IPS DF 6.9 (cell line): Measurements from ENCODE around the gene ENTHD1.
"Not testable (repeated sequence)": the region's sequence is repeated elsewhere in the genome, so short reads cannot be mapped to it uniquely, and the experiment has no call there.

Source experiments
- DNase-seq: peaks from one replicate; pipeline ENCODE4 v3.0.0-alpha.2; 2013; ENCODE audit warnings: low read depth, low spot score
- H3K27ac ChIP-seq: one replicate; pipeline ENCODE4 v1.5.1; 2013; ENCODE audit warnings: low read length, control low read depth
- H3K27me3 ChIP-seq: 2 replicates; pipeline ENCODE4 v1.6.1; 2013; ENCODE audit warnings: mild to moderate bottlenecking, low read length; ENCODE audit not compliant: control insufficient read depth, insufficient read depth
- H3K36me3 ChIP-seq: 2 replicates; pipeline ENCODE4 v1.6.1; 2013; ENCODE audit warnings: low read length; ENCODE audit not compliant: control insufficient read depth, insufficient read depth
- H3K4me1 ChIP-seq: 2 replicates; pipeline ENCODE4 v1.6.1; 2013; ENCODE audit warnings: low read length; ENCODE audit not compliant: control insufficient read depth, insufficient read depth
- H3K4me3 ChIP-seq: 2 replicates; pipeline ENCODE4 v1.5.1; 2013; ENCODE audit warnings: mild to moderate bottlenecking, low read length
- H3K9me3 ChIP-seq: 2 replicates; pipeline ENCODE4 v1.6.1; 2013; ENCODE audit warnings: low read length, inconsistent platforms; ENCODE audit not compliant: control insufficient read depth, insufficient read depth
- WGBS: extraction: QIAGEN DNeasy Blood & Tissue Kit; methylation state at CpG from one replicate; pipeline ENCODE4 v1.1.7; 2013; ENCODE audit warnings: mixed read lengths, missing lambda C conversion rate; ENCODE audit not compliant: insufficient read length, insufficient coverage; 5-methylcytosine and 5-hydroxymethylcytosine counted together

Gene ENTHD1

DNA sequence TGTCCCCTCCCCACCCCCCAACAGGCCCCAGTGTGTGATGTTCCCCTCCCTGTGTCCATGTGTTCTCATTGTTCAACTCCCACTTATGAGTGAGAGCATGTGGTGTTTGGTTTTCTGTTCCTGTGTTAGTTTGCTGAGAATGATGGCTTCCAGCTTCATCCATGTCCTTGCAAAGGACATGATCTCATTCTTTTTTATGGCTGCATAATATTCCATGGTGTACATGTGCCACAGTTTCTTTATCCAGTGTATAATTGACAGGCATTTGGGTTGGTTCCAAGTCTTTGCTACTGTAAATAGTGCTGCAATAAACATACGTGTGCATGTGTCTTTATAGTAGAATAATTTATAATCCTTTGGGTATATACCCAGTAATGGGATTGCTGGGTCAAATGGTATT lies 159.5 kb downstream of the ENTHD1 start:
- H3K36me3 ChIP-seq, H3K27me3 ChIP-seq, H3K4me3 ChIP-seq, H3K4me1 ChIP-seq, H3K9me3 ChIP-seq, DNase-seq, H3K27ac ChIP-seq: not testable (repeated sequence)
- no CpG with 5 or more reads among the region's 1 CpG for WGBS

- no CpG with 5 or more reads among the region's 2 CpGs for WGBS
- Histone ChIP-seq H3K9me3 (no peaks in the 10 kb centered on the region), H3K27me3 (no peaks in the 10 kb centered on the region; the same call in 1 of the 2 replicates), H3K36me3 (no peaks in the 10 kb centered on the region), H3K4me1 (peaks cover 6% of the 10 kb centered on the region; the same call in 1 of the 2 replicates), H3K4me3 (no peak overlapping the region), H3K27ac (no peak overlapping the region)
- no peak for DNase-seq
These were observed 160.4 kb downstream of the ENTHD1 start for GRCh38 chr22:39733191-39733590.

DNA sequence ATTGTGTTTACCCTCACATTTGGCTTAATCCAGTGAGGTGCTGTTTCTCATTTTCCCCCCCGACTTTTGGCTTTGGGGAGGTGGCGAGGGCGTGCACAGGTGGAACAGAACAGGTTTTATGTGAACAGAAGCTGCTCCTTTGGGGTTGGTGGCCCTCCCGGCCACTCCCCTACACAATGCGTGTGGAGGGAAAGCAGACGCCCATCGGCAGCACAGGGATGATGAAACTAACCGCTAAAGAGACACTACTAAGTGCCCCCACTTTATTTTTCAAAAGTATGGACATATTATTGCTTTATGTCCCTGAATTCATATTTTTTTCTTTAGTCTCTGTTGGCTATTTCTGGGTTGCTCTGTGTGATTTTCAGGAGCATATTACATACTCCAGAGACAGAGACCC lies 160.9 kb downstream of the ENTHD1 start:
- no peak overlapping the region for H3K4me3 ChIP-seq
- H3K4me1 ChIP-seq: peaks cover 6% of the 10 kb centered on the region; the same call in 1 of the 2 replicates
- no peaks in the 10 kb centered on the region for H3K9me3 ChIP-seq
- no peak overlapping the region for H3K27ac ChIP-seq
- no peaks in the 10 kb centered on the region for H3K36me3 ChIP-seq
- no peak for DNase-seq
- H3K27me3 ChIP-seq: no peaks in the 10 kb centered on the region; the same call in 1 of the 2 replicates
- no CpG with 5 or more reads among the region's 8 CpGs for WGBS

DNA sequence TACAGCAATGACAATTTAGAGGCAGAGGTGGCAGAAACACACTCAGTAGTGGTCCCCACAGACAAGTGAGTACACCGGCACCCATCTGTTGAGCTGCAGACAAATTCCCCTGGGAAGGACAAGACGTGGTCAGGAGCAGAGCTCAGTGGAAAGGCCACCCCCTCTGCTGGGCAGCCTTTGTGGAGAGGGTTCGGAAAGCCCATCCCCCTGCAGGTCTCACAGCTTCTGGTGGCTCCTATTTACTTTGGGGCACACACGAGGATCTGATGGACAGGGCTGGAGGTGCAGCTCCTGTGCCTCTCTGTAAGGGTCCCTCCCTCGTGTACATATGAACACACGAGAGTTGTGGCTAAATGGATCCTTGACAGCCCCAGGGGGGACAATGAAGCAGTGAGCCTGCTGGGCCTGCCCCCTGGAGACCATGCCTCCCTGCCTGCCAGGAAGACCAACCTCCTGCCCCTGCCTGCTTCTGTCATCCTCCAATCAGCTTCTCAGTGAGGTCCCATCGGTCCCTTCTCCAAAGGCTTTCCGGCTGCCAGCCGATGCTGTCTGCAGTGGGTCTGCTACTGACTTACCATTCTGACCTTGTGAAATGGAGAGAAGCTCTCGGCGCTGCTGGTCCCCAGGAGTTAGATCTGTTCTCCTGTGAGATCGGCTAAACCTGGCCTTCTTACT lies 161.5 kb downstream of the ENTHD1 start:
- Histone ChIP-seq H3K27me3 (no peaks in the 10 kb centered on the region; the same call in 1 of the 2 replicates), H3K27ac (no peak overlapping the region), H3K9me3 (no peaks in the 10 kb centered on the region), H3K4me1 (peaks cover 6% of the 10 kb centered on the region; the same call in 1 of the 2 replicates), H3K36me3 (no peaks in the 10 kb centered on the region), H3K4me3 (no peak overlapping the region)
- no peak for DNase-seq
- no CpG with 5 or more reads among the region's 12 CpGs for WGBS

DNA sequence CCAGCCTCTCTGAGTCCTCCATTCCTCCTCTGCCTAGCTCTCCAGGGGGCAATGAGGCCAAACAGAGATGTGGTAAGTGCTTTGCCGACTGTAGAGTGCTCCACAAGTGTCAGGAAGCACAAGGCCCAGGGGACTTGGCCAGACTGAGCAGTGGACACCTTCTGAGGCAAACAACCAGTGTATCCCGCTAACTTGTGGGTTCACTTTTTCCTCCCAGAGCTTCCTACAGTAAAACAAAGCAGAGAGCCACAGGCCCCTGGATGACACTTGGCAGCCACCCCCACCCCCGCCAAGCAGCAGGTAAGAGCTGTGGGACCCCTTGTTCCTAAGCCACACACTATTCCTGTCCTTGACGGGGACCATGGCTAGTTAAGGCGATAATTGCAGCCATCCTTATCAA lies 162.1 kb downstream of the ENTHD1 start:
- no peak for DNase-seq
- H3K4me1 ChIP-seq: peaks cover 6% of the 10 kb centered on the region; the same call in 1 of the 2 replicates
- no peak overlapping the region for H3K4me3 ChIP-seq
- no peaks in the 10 kb centered on the region for H3K36me3 ChIP-seq
- H3K9me3 ChIP-seq: no peaks in the 10 kb centered on the region
- H3K27ac ChIP-seq: no peak overlapping the region
- no peaks in the 10 kb centered on the region; the same call in 1 of the 2 replicates for H3K27me3 ChIP-seq
- WGBS: no CpG with 5 or more reads among the region's 5 CpGs

DNA sequence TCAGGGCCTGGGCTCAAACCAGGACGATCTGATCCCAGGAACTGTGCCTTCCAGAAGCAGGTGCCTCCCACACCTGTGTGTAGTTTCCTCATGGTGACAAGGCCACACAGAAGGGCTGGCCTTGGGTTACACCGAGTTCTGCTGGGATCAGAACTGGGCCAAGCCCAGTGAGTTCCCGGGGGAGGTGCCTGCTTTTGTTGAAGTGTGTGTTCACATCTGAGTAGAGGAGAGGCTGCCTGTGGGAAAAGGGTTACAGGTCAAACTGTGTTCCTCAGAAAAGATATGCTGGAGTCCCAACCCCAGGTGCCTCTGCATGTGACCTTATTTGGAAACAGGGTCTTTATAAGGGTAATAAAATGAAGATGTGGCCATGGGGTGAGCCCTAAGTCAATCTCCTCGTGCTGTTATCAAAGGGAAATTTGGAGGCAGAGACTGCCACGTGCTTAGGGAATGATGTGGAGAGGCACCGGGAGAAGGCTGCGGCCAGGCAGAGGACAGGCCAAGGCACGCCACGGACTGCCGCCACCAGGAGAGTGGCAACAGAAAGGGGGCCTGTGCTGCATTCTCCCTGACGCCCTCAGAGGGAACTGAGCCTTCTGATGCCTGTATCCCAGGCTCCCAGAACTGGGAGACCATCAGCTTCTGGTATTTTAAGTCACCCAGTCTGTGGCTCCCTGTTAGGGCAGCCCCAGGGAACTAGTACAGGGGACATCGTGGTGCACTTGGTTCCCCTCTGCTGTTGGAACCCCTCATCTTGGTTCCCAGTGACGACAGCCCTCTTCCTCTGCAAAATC lies 164.2 kb downstream of the ENTHD1 start:
- H3K4me3 ChIP-seq: no peak overlapping the region
- no CpG with 5 or more reads among the region's 13 CpGs for WGBS
- no peaks in the 10 kb centered on the region for H3K9me3 ChIP-seq
- peaks cover 6% of the 10 kb centered on the region; the same call in 1 of the 2 replicates for H3K4me1 ChIP-seq
- no peak for DNase-seq
- no peaks in the 10 kb centered on the region for H3K36me3 ChIP-seq
- H3K27me3 ChIP-seq: no peaks in the 10 kb centered on the region
- no peak overlapping the region for H3K27ac ChIP-seq

GRCh38 chr22:39728236-39728860 lies 165.2 kb downstream of the ENTHD1 start:
- no peak for DNase-seq
- no CpG with 5 or more reads among the region's 12 CpGs for WGBS
- no peaks in the 10 kb centered on the region for H3K9me3 ChIP-seq
- no peaks in the 10 kb centered on the region for H3K27me3 ChIP-seq
- no peaks in the 10 kb centered on the region for H3K36me3 ChIP-seq
- no peak overlapping the region for H3K27ac ChIP-seq
- H3K4me1 ChIP-seq: peaks cover 6% of the 10 kb centered on the region; the same call in 1 of the 2 replicates
- H3K4me3 ChIP-seq: no peak overlapping the region

GRCh38 chr22:39727541-39727940 lies 166.0 kb downstream of the ENTHD1 start:
- Histone ChIP-seq H3K9me3 (no peaks in the 10 kb centered on the region), H3K4me1 (peaks cover 6% of the 10 kb centered on the region; the same call in 1 of the 2 replicates), H3K27me3 (no peaks in the 10 kb centered on the region), H3K27ac (no peak overlapping the region), H3K4me3 (no peak overlapping the region), H3K36me3 (no peaks in the 10 kb centered on the region)
- WGBS: no CpG with 5 or more reads among the region's 15 CpGs
- DNase-seq: no peak

DNA sequence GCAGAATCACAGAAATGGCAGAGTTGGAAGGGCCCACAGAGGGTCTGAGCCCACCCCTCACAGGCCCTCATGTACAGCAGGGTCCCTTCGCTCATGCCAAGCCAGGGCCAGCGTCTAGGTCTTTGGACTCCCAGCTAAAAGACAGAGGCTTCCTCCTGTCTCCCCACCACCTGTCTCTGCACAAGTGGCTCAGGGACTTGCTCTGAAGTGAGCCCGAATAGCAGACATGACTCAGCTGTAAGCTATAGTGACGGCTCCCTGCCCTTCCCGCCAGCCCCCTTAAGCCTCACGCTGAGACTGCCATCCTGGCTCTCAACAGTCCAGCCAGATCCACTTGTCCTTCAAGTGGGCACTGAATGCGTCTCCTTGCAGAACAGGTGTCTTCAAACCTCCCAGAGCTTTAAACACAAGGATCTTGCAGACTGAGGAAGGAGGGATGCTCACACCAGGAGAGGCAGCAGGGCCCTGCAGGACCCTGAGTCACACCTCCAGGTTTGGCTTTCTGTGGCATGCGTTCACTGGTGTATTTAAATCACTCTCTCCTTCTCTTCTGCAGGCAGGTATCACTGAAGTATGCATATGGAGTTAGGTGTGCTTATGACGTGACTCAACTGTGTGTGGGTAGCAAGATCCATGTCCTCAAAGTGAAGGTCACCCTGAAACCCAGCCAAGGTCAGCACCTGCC lies 168.1 kb downstream of the ENTHD1 start:
- H3K27me3 ChIP-seq: no peaks in the 10 kb centered on the region
- no CpG with 5 or more reads among the region's 9 CpGs for WGBS

DNA sequence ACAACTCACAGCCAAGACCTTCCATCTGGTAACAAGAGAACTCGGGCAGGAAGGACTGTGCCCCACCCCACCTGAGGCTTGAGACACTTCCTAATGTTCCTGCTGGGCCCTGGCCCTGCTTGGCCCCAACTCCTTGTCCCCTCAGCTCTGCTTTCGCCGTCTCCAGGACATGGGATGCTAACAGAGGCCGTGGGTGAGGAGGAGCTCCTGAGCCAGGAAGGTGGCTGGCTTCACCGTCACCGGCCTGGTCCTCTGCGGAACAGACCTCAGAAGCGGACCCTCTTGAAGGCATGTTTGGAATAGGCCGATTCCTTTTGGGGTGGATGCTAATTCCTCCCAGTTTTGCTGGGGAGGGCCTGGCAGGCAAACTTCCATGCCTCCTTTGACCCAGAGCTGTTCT lies 168.7 kb downstream of the ENTHD1 start:
- no CpG with 5 or more reads among the region's 9 CpGs for WGBS
- Histone ChIP-seq H3K4me3 (no peak overlapping the region), H3K27ac (no peak overlapping the region), H3K9me3 (no peaks in the 10 kb centered on the region), H3K27me3 (no peaks in the 10 kb centered on the region), H3K36me3 (no peaks in the 10 kb centered on the region), H3K4me1 (no peaks in the 10 kb centered on the region)
- DNase-seq: no peak

More for the DNA sequence above, 168.1 kb downstream of the ENTHD1 start:
- DNase-seq: no peak
- no peak overlapping the region for H3K4me3 ChIP-seq
- no peaks in the 10 kb centered on the region for H3K9me3 ChIP-seq
- no peaks in the 10 kb centered on the region for H3K4me1 ChIP-seq
- H3K27ac ChIP-seq: no peak overlapping the region
- no peaks in the 10 kb centered on the region for H3K36me3 ChIP-seq
